Thymus (tissue), 14 donors: ENCODE measurements around the gene NECAB2. TPM values are rescaled to one million over a fixed set of nuclear protein-coding genes. Genes with fewer than 3 reads are reported as not detected.

ENCODE experiments used
- DNase-seq, 9 donors: peaks; one replicate each; pipeline ENCODE4 v3.0.0-alpha.2; 2013; ENCODE audit warnings: low spot score in 9 of 9, low read depth in 6 of 9, missing footprints in 1 of 9
- H3K27ac ChIP-seq, 2 donors: one replicate each; pipeline ENCODE4 v1.5.1; 2013; ENCODE audit warnings: control low read depth in 1 of 2, low read depth in 1 of 2, low read length in 1 of 2, mild to moderate bottlenecking in 1 of 2, moderate library complexity in 1 of 2
- H3K27me3 ChIP-seq, 2 donors: one replicate each; pipeline ENCODE4 v1.5.1; 2013; ENCODE audit warnings: low read length in 1 of 2; ENCODE audit not compliant: control insufficient read depth in 2 of 2, insufficient read depth in 1 of 2
- H3K36me3 ChIP-seq, 2 donors: one replicate each; pipeline ENCODE4 v1.5.1; 2013; ENCODE audit warnings: low read length in 1 of 2, mild to moderate bottlenecking in 1 of 2, moderate library complexity in 1 of 2; ENCODE audit not compliant: control insufficient read depth in 2 of 2, insufficient read depth in 2 of 2
- H3K4me1 ChIP-seq, 2 donors: one replicate each; pipeline ENCODE4 v1.5.1; 2013; ENCODE audit warnings: low read length in 2 of 2; ENCODE audit not compliant: control insufficient read depth in 2 of 2, insufficient read depth in 2 of 2
- H3K4me3 ChIP-seq, 2 donors: one replicate each; pipeline ENCODE4 v1.5.1; 2013; ENCODE audit warnings: low read length in 2 of 2, control low read depth in 1 of 2, mild to moderate bottlenecking in 1 of 2
- H3K9me3 ChIP-seq, 2 donors: one replicate each; pipeline ENCODE4 v1.5.1; 2013; ENCODE audit warnings: low read length in 1 of 2, mild to moderate bottlenecking in 1 of 2; ENCODE audit not compliant: control insufficient read depth in 2 of 2, insufficient read depth in 1 of 2
- WGBS: extraction: QIAGEN DNeasy Blood & Tissue Kit; methylation state at CpG from one replicate; pipeline ENCODE4 v1.1.7; 2013; 5-methylcytosine and 5-hydroxymethylcytosine counted together
- long read RNA-seq, 10 donors: transcript quantifications; one replicate each; lab custom pipeline, GENCODE V29; 2026
- polyA plus RNA-seq: library from polyadenylated mRNA; stranded (reverse); fragments of 200-250 nt; gene quantifications from one replicate; pipeline ENCODE4 v1.2.3, GENCODE V29; 2013
- total RNA-seq: library from RNA; stranded (reverse); fragments of 120-200 nt; gene quantifications from one replicate; pipeline ENCODE4 v1.2.4, GENCODE V29; 2013
- donor health status: healthy.

The NECAB2 gene
- total RNA-seq = 0.19 TPM
- polyA plus RNA-seq = 0.75 TPM
- long read RNA-seq, donor 1 = 0 reads
- long read RNA-seq, donor 2 = 0 reads
- long read RNA-seq, donor 3 = 0 reads
- long read RNA-seq, donor 4 = 0 reads
- long read RNA-seq, donor 5 = 0 reads
- long read RNA-seq, donor 6, partial matches to known transcripts = 0 of 1 reads
- long read RNA-seq, donor 6, other reads (novel, unspliced or antisense) = 0 of 1 reads
- long read RNA-seq, donor 7 = 0 reads
- long read RNA-seq, donor 8, partial matches to known transcripts = 0 of 1 reads
- long read RNA-seq, donor 8, other reads (novel, unspliced or antisense) = 0 of 1 reads
- long read RNA-seq, donor 9 = 0 reads
- long read RNA-seq, donor 10 = 0 reads

- Histone ChIP-seq H3K27me3 (peaks cover 33 to 54% of the 10 kb centered on the region in 2 donors), H3K4me3 (peak within 1 kb of the TSS in 1 of 2 donors; percentile 33), H3K9me3 (peaks cover 0 to 1% of the 10 kb centered on the region in 2 donors), H3K36me3 (no peaks in the 10 kb centered on the region), H3K27ac (no peak within 1 kb of the TSS), H3K4me1 (no peaks in the 10 kb centered on the region)
- no peak for DNase-seq
- 17% methylated on average over 35 of the region's 35 CpGs for WGBS
Measured at GRCh38 chr16:83967838-83968305, at the start of gene NECAB2. Gene NECAB2 (plus strand): TSS chr16:83968244. CDS start chr16:83968649, 405 bp downstream.

- Histone ChIP-seq H3K4me3 (no peak overlapping the region), H3K4me1 (no peaks in the 10 kb centered on the region), H3K36me3 (peaks cover 13 to 27% of the 10 kb centered on the region in 2 donors), H3K27ac (no peak overlapping the region), H3K27me3 (no peaks in the 10 kb centered on the region), H3K9me3 (no peaks in the 10 kb centered on the region)
- no peak for DNase-seq
- 95% methylated on average over 2 of the region's 2 CpGs for WGBS
Measured at GRCh38 chr16:83920894-83921491, 47.1 kb upstream of the NECAB2 start.

GRCh38 chr16:83923581-83924365, 44.3 kb upstream of the NECAB2 start:
- DNase-seq = no peak
- 96% methylated on average over 31 of the region's 31 CpGs for WGBS
- H3K4me1 ChIP-seq = no peaks in the 10 kb centered on the region

GRCh38 chr16:83924686-83925085, 43.4 kb upstream of the NECAB2 start:
- no peak overlapping the region for H3K27ac ChIP-seq
- no peak overlapping the region for H3K4me3 ChIP-seq
- 95% methylated on average over 13 of the region's 13 CpGs for WGBS
- H3K36me3 ChIP-seq = peaks cover 0 to 2% of the 10 kb centered on the region in 2 donors
- no peak for DNase-seq
- no peaks in the 10 kb centered on the region for H3K27me3 ChIP-seq
- no peaks in the 10 kb centered on the region for H3K9me3 ChIP-seq
- H3K4me1 ChIP-seq = no peaks in the 10 kb centered on the region

More at GRCh38 chr16:83923581-83924365, 44.3 kb upstream of the NECAB2 start:
- no peak overlapping the region for H3K27ac ChIP-seq
- no peaks in the 10 kb centered on the region for H3K9me3 ChIP-seq
- H3K27me3 ChIP-seq = no peaks in the 10 kb centered on the region
- H3K4me3 ChIP-seq = no peak overlapping the region
- peaks cover 4 to 11% of the 10 kb centered on the region in 2 donors for H3K36me3 ChIP-seq

GRCh38 chr16:83925095-83925905, 42.7 kb upstream of the NECAB2 start:
- no peak overlapping the region for H3K27ac ChIP-seq
- WGBS = 96% methylated on average over 12 of the region's 12 CpGs
- no peaks in the 10 kb centered on the region for H3K9me3 ChIP-seq
- no peaks in the 10 kb centered on the region for H3K36me3 ChIP-seq
- no peak overlapping the region for H3K4me3 ChIP-seq
- no peak for DNase-seq
- no peaks in the 10 kb centered on the region for H3K27me3 ChIP-seq
- H3K4me1 ChIP-seq = no peaks in the 10 kb centered on the region

GRCh38 chr16:83925957-83926725, 41.9 kb upstream of the NECAB2 start:
- no peak overlapping the region for H3K27ac ChIP-seq
- WGBS = 76% methylated on average over 27 of the region's 27 CpGs
- H3K9me3 ChIP-seq = no peaks in the 10 kb centered on the region
- no peak overlapping the region for H3K4me3 ChIP-seq
- H3K36me3 ChIP-seq = no peaks in the 10 kb centered on the region
- no peaks in the 10 kb centered on the region for H3K4me1 ChIP-seq
- H3K27me3 ChIP-seq = no peaks in the 10 kb centered on the region
- DNase-seq = no peak

GRCh38 chr16:83926726-83927397, 41.2 kb upstream of the NECAB2 start:
- Histone ChIP-seq H3K36me3 (no peaks in the 10 kb centered on the region), H3K27ac (peak overlapping the region in 1 of 2 donors; percentile 26), H3K27me3 (no peaks in the 10 kb centered on the region), H3K4me3 (no peak overlapping the region), H3K4me1 (no peaks in the 10 kb centered on the region), H3K9me3 (no peaks in the 10 kb centered on the region)
- peak in 8 of 9 donors; percentile 6 to 65 (median 26) for DNase-seq
- 46% methylated on average over 35 of the region's 35 CpGs for WGBS
